Measurements from ENCODE around the gene TBC1D8.

TBC1D8 gene

DNA sequence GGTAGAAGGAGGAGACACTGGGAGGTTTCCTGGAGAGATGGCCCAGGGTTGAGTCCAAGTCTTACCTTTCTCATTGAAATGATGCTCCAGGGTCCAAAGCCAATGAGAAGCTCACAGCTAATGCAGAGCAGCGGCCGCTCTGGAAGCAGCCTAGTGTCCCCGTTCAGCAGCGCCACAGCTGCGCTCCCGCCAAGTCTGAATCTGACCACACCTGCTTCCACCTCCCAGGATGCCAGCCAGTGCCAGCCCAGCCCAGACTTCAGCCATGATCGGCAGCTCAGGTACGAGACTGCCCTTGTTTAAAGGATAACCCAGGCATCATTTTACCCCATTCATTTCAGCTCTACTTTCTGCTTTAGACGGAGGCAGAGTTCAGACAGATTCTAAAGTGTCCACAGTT lies 161.0 kb downstream of the TBC1D8 start:
- no peak for DNase-seq (ENCODE audit: low read depth)
- TF ChIP-seq, protein P1, sequence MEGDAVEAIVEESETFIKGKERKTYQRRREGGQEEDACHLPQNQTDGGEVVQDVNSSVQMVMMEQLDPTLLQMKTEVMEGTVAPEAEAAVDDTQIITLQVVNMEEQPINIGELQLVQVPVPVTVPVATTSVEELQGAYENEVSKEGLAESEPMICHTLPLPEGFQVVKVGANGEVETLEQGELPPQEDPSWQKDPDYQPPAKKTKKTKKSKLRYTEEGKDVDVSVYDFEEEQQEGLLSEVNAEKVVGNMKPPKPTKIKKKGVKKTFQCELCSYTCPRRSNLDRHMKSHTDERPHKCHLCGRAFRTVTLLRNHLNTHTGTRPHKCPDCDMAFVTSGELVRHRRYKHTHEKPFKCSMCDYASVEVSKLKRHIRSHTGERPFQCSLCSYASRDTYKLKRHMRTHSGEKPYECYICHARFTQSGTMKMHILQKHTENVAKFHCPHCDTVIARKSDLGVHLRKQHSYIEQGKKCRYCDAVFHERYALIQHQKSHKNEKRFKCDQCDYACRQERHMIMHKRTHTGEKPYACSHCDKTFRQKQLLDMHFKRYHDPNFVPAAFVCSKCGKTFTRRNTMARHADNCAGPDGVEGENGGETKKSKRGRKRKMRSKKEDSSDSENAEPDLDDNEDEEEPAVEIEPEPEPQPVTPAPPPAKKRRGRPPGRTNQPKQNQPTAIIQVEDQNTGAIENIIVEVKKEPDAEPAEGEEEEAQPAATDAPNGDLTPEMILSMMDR (IDR thresholded peaks at IDR 0.05; ENCODE audit: control insufficient read depth, extremely low read depth, insufficient read depth) = no peak
- H3K4me3 ChIP-seq (ENCODE audit: low read depth, low read length) = no peak overlapping the region

DNA sequence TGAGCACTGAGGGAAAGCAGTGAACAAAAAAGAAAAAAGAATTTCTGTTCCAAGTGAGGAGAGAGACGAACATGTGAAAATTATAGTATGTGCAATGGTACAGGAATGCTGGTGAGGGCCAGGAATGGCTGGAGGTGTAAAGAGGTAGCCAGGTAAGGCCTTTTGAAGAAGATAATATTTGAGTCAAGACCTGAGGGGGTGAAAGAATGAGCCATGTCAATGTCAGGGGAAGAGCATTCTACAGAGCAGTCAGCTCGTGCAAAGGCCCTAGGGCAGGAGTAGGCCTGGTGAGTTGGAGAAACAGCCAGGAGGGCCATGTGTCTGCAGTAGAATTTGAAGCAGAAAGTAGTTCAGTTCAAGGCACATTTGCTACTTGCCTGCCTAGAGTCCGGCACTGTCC lies 161.5 kb downstream of the TBC1D8 start:
- TF ChIP-seq, protein P1 (IDR thresholded peaks at IDR 0.05; ENCODE audit: control insufficient read depth, extremely low read depth, insufficient read depth) = no peak
- DNase-seq (ENCODE audit: low read depth) = no peak

DNA sequence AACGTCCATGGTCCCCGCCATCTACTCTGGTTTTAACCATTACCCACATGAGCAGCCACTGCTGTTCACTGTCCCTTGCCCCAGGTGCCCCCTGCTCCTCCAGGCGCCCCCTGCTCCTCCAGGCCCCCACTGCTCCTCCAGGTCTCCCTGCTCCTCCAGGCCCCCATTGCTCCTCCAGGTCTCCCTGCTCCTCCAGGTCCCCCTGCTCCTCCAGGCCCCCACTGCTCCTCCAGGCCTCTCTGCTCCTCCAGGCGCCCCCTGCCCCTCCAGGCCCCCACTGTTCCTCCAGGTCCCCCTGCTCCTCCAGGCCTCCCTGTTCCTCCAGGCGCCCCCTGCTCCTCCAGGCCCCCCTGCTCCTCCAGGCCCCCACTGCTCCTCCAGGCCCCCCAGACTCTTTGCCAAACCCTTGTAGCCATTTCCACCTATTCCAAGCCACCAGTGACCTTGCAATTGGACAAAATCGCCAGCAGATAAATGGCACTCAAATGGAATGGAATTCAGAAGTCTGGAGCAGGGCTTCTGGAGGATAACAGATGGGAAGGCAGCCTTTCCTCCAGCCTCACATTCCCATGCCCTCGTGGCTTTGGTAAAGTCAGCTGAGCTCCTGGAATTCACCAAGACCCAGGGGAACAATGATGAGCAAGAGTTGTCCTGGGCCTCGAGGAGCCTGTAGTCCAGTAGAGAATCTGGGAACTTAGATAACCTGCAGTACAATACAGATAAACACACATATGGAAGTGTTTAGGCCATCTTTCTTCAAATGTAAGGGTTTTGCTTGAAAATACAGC lies 162.4 kb downstream of the TBC1D8 start:
- no peak for DNase-seq (ENCODE audit: low read depth)
- H3K4me3 ChIP-seq (ENCODE audit: low read depth, low read length) = no peak overlapping the region
- TF ChIP-seq, protein P1 (IDR thresholded peaks at IDR 0.05; ENCODE audit: control insufficient read depth, extremely low read depth, insufficient read depth) = no peak

More for the DNA sequence above, 161.5 kb downstream of the TBC1D8 start:
- H3K4me3 ChIP-seq (ENCODE audit: low read depth, low read length) = no peak overlapping the region

DNA sequence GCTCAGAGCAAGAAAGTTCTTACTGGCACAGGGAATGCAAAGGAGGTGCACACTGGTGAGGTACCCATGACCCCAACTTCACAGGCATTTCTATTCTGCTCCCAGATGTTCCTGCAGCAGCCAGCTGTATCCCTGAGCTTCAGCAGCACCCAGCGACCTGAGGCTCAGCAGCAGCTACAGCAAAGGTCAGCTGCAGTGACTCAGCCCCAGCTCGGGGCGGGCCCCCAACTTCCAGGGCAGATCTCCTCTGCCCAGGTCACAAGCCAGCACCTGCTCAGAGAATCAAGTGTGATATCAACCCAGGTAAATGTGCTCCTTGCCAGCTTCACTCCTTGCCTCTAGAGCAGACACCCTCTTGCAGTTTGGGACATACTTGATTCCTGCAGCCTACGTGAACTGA lies 163.2 kb downstream of the TBC1D8 start:
- DNase-seq (ENCODE audit: low read depth) = no peak
- TF ChIP-seq, protein P1 (IDR thresholded peaks at IDR 0.05; ENCODE audit: control insufficient read depth, extremely low read depth, insufficient read depth) = no peak
- no peak overlapping the region for H3K4me3 ChIP-seq (ENCODE audit: low read depth, low read length)

DNA sequence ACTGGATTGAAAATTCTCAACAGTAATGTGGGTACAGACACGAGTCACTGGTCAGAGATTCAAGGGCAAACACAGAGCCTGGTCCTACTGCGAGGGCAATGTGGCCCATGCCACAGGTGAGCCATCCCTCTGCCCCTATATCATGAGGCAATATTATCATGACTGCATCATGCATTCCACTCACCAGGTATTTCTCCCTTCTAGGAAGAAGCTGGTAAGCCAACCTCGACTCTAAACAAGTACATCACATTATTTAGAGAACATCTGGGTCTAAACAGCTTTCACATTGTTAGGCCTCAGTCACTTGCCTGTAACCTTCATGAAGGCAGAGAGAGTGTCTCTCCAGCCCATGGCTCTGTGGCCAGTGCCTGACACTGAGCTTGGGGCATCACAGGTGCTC lies 163.6 kb downstream of the TBC1D8 start:
- TF ChIP-seq, protein P1 (IDR thresholded peaks at IDR 0.05; ENCODE audit: control insufficient read depth, extremely low read depth, insufficient read depth) = no peak
- H3K4me3 ChIP-seq (ENCODE audit: low read depth, low read length) = no peak overlapping the region
- no peak for DNase-seq (ENCODE audit: low read depth)

DNA sequence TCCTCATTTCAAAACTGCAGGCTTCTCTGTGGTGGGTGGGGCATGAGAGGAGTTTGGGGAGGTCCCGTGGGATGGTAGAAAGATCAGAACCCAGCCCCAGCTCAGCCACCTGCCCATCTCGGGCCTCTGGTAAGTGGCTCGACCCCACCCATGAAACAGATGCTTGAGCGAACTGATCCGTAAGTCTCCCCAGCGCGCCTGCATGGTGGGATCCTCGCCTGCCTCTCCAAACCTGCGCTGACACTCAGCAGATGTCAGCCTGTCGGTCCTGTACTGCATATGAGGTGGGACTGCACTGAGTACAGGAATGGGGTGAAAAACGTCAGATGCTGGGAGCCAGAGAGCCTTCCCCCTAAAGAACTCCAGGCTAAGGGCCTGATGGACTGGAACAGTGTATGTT lies 165.0 kb downstream of the TBC1D8 start:
- no peak for DNase-seq (ENCODE audit: low read depth)
- H3K4me3 ChIP-seq (ENCODE audit: low read depth, low read length) = no peak overlapping the region
- TF ChIP-seq, protein P1 (IDR thresholded peaks at IDR 0.05; ENCODE audit: control insufficient read depth, extremely low read depth, insufficient read depth) = no peak

DNA sequence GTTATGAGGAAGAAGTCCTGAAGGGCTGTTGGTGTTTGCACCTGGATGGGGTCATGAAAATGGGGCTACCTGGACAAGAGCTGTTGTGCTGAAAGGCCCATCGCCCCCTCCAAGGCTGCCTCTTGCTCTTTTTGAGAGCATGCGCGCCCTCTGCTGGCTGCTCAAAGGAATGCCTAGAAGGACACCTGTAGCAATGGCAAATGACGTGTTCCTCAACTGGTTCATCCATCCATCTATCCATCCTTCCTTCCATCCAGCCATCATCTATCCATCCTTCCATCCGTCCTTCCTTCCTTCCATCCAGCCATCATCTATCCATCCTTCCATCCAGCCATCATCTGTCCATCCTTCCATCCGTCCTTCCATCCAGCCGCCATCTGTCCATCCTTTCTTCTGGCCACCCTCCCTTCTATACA lies 166.3 kb downstream of the TBC1D8 start:
- H3K4me3 ChIP-seq (ENCODE audit: low read depth, low read length) = no peak overlapping the region
- TF ChIP-seq, protein P1 (IDR thresholded peaks at IDR 0.05; ENCODE audit: control insufficient read depth, extremely low read depth, insufficient read depth) = peak; percentile 88
- DNase-seq (ENCODE audit: low read depth) = no peak

Measured in LNCaP clone FGC (cell line).